Neural cell (in vitro differentiated cells): Measurements from ENCODE around the gene SP140.

Source experiments
- EP300 ChIP-seq: fragments of 450-650 bp; conservative IDR thresholded peaks from 2 replicates; pipeline ENCODE4 v1.6.1; 2014; ENCODE audit warnings: antibody characterized with exemption, mild to moderate bottlenecking, moderate library complexity; ENCODE audit not compliant: poor library complexity, severe bottlenecking
- MXI1 ChIP-seq: fragments of 450-650 bp; conservative IDR thresholded peaks from 2 replicates; pipeline ENCODE4 v1.6.1; 2014; ENCODE audit warnings: antibody characterized with exemption, mild to moderate bottlenecking; ENCODE audit not compliant: poor library complexity, severe bottlenecking
- POLR2AphosphoS5 ChIP-seq: IDR thresholded peaks from 2 replicates; pipeline ENCODE4 v1.6.1; 2012
- REST ChIP-seq: IDR thresholded peaks from 2 replicates; pipeline ENCODE4 v1.6.1; 2012; ENCODE audit warnings: borderline replicate concordance
- SMC3 ChIP-seq: fragments of 450-650 bp; conservative IDR thresholded peaks from 2 replicates; pipeline ENCODE4 v1.6.1; 2014; ENCODE audit warnings: antibody characterized with exemption, mild to moderate bottlenecking, moderate library complexity; ENCODE audit not compliant: poor library complexity
- TAF1 ChIP-seq: IDR thresholded peaks from 2 replicates; pipeline ENCODE4 v1.6.1; 2012; ENCODE audit warnings: low read depth
- TF ChIP-seq, protein P1 (sequence below): fragments of 450-650 bp; IDR thresholded peaks from 2 replicates; pipeline ENCODE4 v1.5.1; 2014; ENCODE audit warnings: antibody characterized with exemption, mild to moderate bottlenecking, moderate library complexity; ENCODE audit not compliant: poor library complexity, severe bottlenecking

DNA sequence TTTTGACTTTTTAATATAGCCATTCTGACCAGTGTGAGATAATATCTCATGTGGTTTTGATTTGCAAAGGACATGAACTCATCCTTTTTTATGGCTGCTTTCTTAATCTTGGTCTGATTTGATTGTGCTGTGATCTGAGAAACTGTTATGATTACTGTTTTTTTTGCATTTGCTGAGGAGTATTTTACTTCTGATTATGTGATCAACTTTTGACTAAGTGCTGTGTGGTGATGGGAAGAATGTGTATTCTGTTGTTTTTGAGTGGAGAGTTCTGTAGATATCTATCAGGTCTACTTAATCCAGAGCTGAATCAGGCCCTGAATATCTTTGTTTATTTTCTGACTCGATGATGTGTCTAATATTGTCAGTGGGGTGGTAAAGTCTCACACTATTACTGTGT is 118.2 kb downstream of the SP140 start:
- TF ChIP-seq, protein P1, sequence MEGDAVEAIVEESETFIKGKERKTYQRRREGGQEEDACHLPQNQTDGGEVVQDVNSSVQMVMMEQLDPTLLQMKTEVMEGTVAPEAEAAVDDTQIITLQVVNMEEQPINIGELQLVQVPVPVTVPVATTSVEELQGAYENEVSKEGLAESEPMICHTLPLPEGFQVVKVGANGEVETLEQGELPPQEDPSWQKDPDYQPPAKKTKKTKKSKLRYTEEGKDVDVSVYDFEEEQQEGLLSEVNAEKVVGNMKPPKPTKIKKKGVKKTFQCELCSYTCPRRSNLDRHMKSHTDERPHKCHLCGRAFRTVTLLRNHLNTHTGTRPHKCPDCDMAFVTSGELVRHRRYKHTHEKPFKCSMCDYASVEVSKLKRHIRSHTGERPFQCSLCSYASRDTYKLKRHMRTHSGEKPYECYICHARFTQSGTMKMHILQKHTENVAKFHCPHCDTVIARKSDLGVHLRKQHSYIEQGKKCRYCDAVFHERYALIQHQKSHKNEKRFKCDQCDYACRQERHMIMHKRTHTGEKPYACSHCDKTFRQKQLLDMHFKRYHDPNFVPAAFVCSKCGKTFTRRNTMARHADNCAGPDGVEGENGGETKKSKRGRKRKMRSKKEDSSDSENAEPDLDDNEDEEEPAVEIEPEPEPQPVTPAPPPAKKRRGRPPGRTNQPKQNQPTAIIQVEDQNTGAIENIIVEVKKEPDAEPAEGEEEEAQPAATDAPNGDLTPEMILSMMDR: no peak
- no peak for TF ChIP-seq REST
- TF ChIP-seq TAF1: no peak
- no peak for TF ChIP-seq SMC3
- TF ChIP-seq POLR2AphosphoS5: no peak
- TF ChIP-seq MXI1: no peak
- no peak for TF ChIP-seq EP300
